GM12875 (cell line): ENCODE measurements around the gene ST7L.

Source experiments
- H3K4me3 ChIP-seq: one replicate; pipeline ENCODE4 v1.5.1; 2011; ENCODE audit warnings: low read depth, low read length, control low read depth
- CTCF ChIP-seq: IDR thresholded peaks from 2 replicates; pipeline ENCODE4 v1.5.1; 2011; ENCODE audit warnings: low read depth, mild to moderate bottlenecking, control low read depth, inconsistent platforms, low read length, moderate library complexity, borderline replicate concordance; ENCODE audit not compliant: insufficient read depth

Gene ST7L

GRCh38 chr1:112589766-112590165 is 29.2 kb downstream of the ST7L start:
- no peak overlapping the region for H3K4me3 ChIP-seq
- TF ChIP-seq CTCF = no peak

- no peak overlapping the region for H3K4me3 ChIP-seq
- no peak for TF ChIP-seq CTCF
These were observed 35.6 kb downstream of the ST7L start for GRCh38 chr1:112583366-112583765.

- no peak overlapping the region for H3K4me3 ChIP-seq
- TF ChIP-seq CTCF = no peak
These were observed 37.3 kb downstream of the ST7L start for GRCh38 chr1:112581586-112582192.

- no peak for TF ChIP-seq CTCF
- H3K4me3 ChIP-seq = no peak overlapping the region
These were observed 39.0 kb downstream of the ST7L start for GRCh38 chr1:112579801-112580510.

GRCh38 chr1:112576240-112576639 is 42.7 kb downstream of the ST7L start:
- H3K4me3 ChIP-seq = no peak overlapping the region
- no peak for TF ChIP-seq CTCF

GRCh38 chr1:112575154-112575804 is 43.7 kb downstream of the ST7L start:
- no peak overlapping the region for H3K4me3 ChIP-seq
- TF ChIP-seq CTCF = no peak
